ENCODE results near the gene EDIL3. TPM values are rescaled to one million over a fixed set of nuclear protein-coding genes. Genes with fewer than 3 reads are reported as not detected.

EDIL3 gene
- total RNA-seq, 1 donor from 2014 or later, result 15.2 TPM

- intact Hi-C loops (cut with DNase I), result no loop called here
- Histone ChIP-seq H3K4me3 (no peak overlapping the region), H3K4me1 (no peaks in the 10 kb centered on the region), H3K9me3 (no peaks in the 10 kb centered on the region), H3K27me3 (no peaks in the 10 kb centered on the region), H3K36me3 (no peaks in the 10 kb centered on the region), H3K27ac (no peak overlapping the region)
- TF ChIP-seq CTCF (IDR thresholded peaks at IDR 0.05), result no peak
- TF ChIP-seq POLR2AphosphoS5 (IDR thresholded peaks at IDR 0.05; ENCODE audit: insufficient read depth in 1 of 2, low read depth in 1 of 2), result no peak
- no peak for TF ChIP-seq POLR2A (IDR thresholded peaks at IDR 0.05)
- DNase-seq (ENCODE audit: extremely low spot score in 2 of 2), result no peak
Measured at GRCh38 chr5:84253946-84254345, 130.7 kb downstream of the EDIL3 start.

- no peaks in the 10 kb centered on the region for H3K9me3 ChIP-seq
- intact Hi-C loops (cut with DNase I), result no loop called here
Measured at GRCh38 chr5:84251503-84251902, 133.2 kb downstream of the EDIL3 start.

GRCh38 chr5:84249918-84250630, 134.6 kb downstream of the EDIL3 start:
- no peak for DNase-seq (ENCODE audit: extremely low spot score in 2 of 2)
- no peaks in the 10 kb centered on the region for H3K9me3 ChIP-seq
- no peak overlapping the region for H3K27ac ChIP-seq
- intact Hi-C loops (cut with DNase I), result no loop called here
- H3K27me3 ChIP-seq, result no peaks in the 10 kb centered on the region
- no peaks in the 10 kb centered on the region for H3K36me3 ChIP-seq
- TF ChIP-seq POLR2A (IDR thresholded peaks at IDR 0.05), result no peak
- no peak for TF ChIP-seq POLR2AphosphoS5 (IDR thresholded peaks at IDR 0.05; ENCODE audit: insufficient read depth in 1 of 2, low read depth in 1 of 2)
- no peak for TF ChIP-seq CTCF (IDR thresholded peaks at IDR 0.05)
- no peaks in the 10 kb centered on the region for H3K4me1 ChIP-seq
- no peak overlapping the region for H3K4me3 ChIP-seq

More at GRCh38 chr5:84251503-84251902, 133.2 kb downstream of the EDIL3 start:
- no peak overlapping the region for H3K27ac ChIP-seq
- no peaks in the 10 kb centered on the region for H3K4me1 ChIP-seq
- DNase-seq (ENCODE audit: extremely low spot score in 2 of 2), result no peak
- H3K4me3 ChIP-seq, result no peak overlapping the region
- TF ChIP-seq POLR2A (IDR thresholded peaks at IDR 0.05) (no peak), POLR2AphosphoS5 (IDR thresholded peaks at IDR 0.05; ENCODE audit: insufficient read depth in 1 of 2, low read depth in 1 of 2) (no peak), CTCF (IDR thresholded peaks at IDR 0.05) (no peak)
- no peaks in the 10 kb centered on the region for H3K36me3 ChIP-seq
- no peaks in the 10 kb centered on the region for H3K27me3 ChIP-seq

- DNase-seq (ENCODE audit: extremely low spot score in 2 of 2), result no peak
- Histone ChIP-seq H3K27ac (no peak overlapping the region), H3K4me1 (no peaks in the 10 kb centered on the region), H3K4me3 (no peak overlapping the region), H3K9me3 (no peaks in the 10 kb centered on the region), H3K36me3 (no peaks in the 10 kb centered on the region), H3K27me3 (no peaks in the 10 kb centered on the region)
- TF ChIP-seq POLR2AphosphoS5 (IDR thresholded peaks at IDR 0.05; ENCODE audit: insufficient read depth in 1 of 2, low read depth in 1 of 2), result no peak
- TF ChIP-seq CTCF (IDR thresholded peaks at IDR 0.05), result no peak
- no peak for TF ChIP-seq POLR2A (IDR thresholded peaks at IDR 0.05)
- intact Hi-C loops (cut with DNase I), result no loop called here
Measured at GRCh38 chr5:84248013-84248412, 136.7 kb downstream of the EDIL3 start.

GRCh38 chr5:84242286-84242685, 142.4 kb downstream of the EDIL3 start:
- no peak for DNase-seq (ENCODE audit: extremely low spot score in 2 of 2)
- Histone ChIP-seq H3K36me3 (no peaks in the 10 kb centered on the region), H3K9me3 (no peaks in the 10 kb centered on the region), H3K4me1 (no peaks in the 10 kb centered on the region), H3K4me3 (no peak overlapping the region), H3K27me3 (no peaks in the 10 kb centered on the region), H3K27ac (no peak overlapping the region)
- TF ChIP-seq CTCF (IDR thresholded peaks at IDR 0.05), result no peak
- no peak for TF ChIP-seq POLR2AphosphoS5 (IDR thresholded peaks at IDR 0.05; ENCODE audit: insufficient read depth in 1 of 2, low read depth in 1 of 2)
- no peak for TF ChIP-seq POLR2A (IDR thresholded peaks at IDR 0.05)
- intact Hi-C loops (cut with DNase I), result no loop called here
